ES-I3 (cell line): ENCODE measurements around the gene RPA4.

ENCODE experiments used
- H3K36me3 ChIP-seq: 2 replicates; pipeline ENCODE4 v1.6.1; 2013; ENCODE audit warnings: mild to moderate bottlenecking, low read length, control low read depth, moderate library complexity; ENCODE audit not compliant: insufficient read depth
- H3K4me1 ChIP-seq: 2 replicates; pipeline ENCODE4 v1.6.1; 2013; ENCODE audit warnings: mild to moderate bottlenecking, control low read depth, low read length; ENCODE audit not compliant: insufficient read depth
- H3K9ac ChIP-seq: 2 replicates; pipeline ENCODE4 v1.6.1; 2013; ENCODE audit warnings: low read depth, mild to moderate bottlenecking, low read length, moderate library complexity
- H3K9me3 ChIP-seq: 2 replicates; pipeline ENCODE4 v1.6.1; 2013; ENCODE audit warnings: mild to moderate bottlenecking, low read length, moderate library complexity; ENCODE audit not compliant: control insufficient read depth, insufficient read depth

RPA4 gene

GRCh38 chrX:96907516-96908272 is 24.0 kb downstream of the RPA4 start:
- H3K36me3 ChIP-seq: no peaks in the 10 kb centered on the region
- H3K9me3 ChIP-seq: no peaks in the 10 kb centered on the region
- no peak overlapping the region for H3K9ac ChIP-seq
- peaks cover 6% of the 10 kb centered on the region; the same call in 1 of the 2 replicates for H3K4me1 ChIP-seq

- Histone ChIP-seq H3K4me1 (peaks cover 6% of the 10 kb centered on the region; the same call in 1 of the 2 replicates), H3K36me3 (no peaks in the 10 kb centered on the region), H3K9me3 (no peaks in the 10 kb centered on the region), H3K9ac (no peak overlapping the region)
Observed at GRCh38 chrX:96909291-96909690, 25.6 kb downstream of the RPA4 start.

- Histone ChIP-seq H3K9ac (no peak overlapping the region), H3K4me1 (peaks cover 12% of the 10 kb centered on the region), H3K9me3 (no peaks in the 10 kb centered on the region), H3K36me3 (no peaks in the 10 kb centered on the region)
Observed at GRCh38 chrX:96918864-96919263, 35.2 kb downstream of the RPA4 start.

- Histone ChIP-seq H3K9ac (no peak overlapping the region), H3K9me3 (no peaks in the 10 kb centered on the region), H3K4me1 (peaks cover 12% of the 10 kb centered on the region), H3K36me3 (no peaks in the 10 kb centered on the region)
Observed at GRCh38 chrX:96919672-96920071, 36.0 kb downstream of the RPA4 start.

- Histone ChIP-seq H3K9me3 (no peaks in the 10 kb centered on the region), H3K4me1 (peaks cover 5% of the 10 kb centered on the region), H3K9ac (no peak overlapping the region), H3K36me3 (no peaks in the 10 kb centered on the region)
Observed at GRCh38 chrX:96924581-96924980, 40.9 kb downstream of the RPA4 start.

- no peak overlapping the region for H3K9ac ChIP-seq
- H3K36me3 ChIP-seq: no peaks in the 10 kb centered on the region
- peaks cover 8% of the 10 kb centered on the region; the same call in 1 of the 2 replicates for H3K4me1 ChIP-seq
- no peaks in the 10 kb centered on the region for H3K9me3 ChIP-seq
Observed at GRCh38 chrX:96929036-96929435, 45.3 kb downstream of the RPA4 start.
